Caki2 (cell line): ENCODE results near the gene ARHGEF28. TPM values are rescaled to one million over a fixed set of nuclear protein-coding genes. Genes with fewer than 3 reads are reported as not detected.

Experiments used
- DNase-seq: peaks from one replicate; pipeline ENCODE4 v3.0.0-alpha.2; 2015; ENCODE audit warnings: low read depth
- in situ Hi-C: cut with HindIII; loops from 2 replicates; pipeline ENCODE4 v1.10.0; 2016; ENCODE audit warnings: low sequenced_read_pairs, low pct_unique_long_range_greater_than_20kb, mixed read lengths
- total RNA-seq: library from RNA; depleted of rRNA; stranded (reverse); fragments of >200 nt; shearing (Covaris generic); gene quantifications from 2 replicates; pipeline ENCODE4 v1.2.3, GENCODE V29; 2014; ENCODE audit warnings: low replicate concordance; rRNA removed

Gene ARHGEF28
- total RNA-seq = 11.2 and 26.6 TPM in 2 replicates

GRCh38 chr5:73625944-73626811, at the start of gene ARHGEF28:
ARHGEF28 (plus strand) TSS chr5:73626196; CDS start chr5:73684852, 58,656 bp downstream.
- in situ Hi-C loops = no loop called here
- peak; percentile 71 for DNase-seq

DNA sequence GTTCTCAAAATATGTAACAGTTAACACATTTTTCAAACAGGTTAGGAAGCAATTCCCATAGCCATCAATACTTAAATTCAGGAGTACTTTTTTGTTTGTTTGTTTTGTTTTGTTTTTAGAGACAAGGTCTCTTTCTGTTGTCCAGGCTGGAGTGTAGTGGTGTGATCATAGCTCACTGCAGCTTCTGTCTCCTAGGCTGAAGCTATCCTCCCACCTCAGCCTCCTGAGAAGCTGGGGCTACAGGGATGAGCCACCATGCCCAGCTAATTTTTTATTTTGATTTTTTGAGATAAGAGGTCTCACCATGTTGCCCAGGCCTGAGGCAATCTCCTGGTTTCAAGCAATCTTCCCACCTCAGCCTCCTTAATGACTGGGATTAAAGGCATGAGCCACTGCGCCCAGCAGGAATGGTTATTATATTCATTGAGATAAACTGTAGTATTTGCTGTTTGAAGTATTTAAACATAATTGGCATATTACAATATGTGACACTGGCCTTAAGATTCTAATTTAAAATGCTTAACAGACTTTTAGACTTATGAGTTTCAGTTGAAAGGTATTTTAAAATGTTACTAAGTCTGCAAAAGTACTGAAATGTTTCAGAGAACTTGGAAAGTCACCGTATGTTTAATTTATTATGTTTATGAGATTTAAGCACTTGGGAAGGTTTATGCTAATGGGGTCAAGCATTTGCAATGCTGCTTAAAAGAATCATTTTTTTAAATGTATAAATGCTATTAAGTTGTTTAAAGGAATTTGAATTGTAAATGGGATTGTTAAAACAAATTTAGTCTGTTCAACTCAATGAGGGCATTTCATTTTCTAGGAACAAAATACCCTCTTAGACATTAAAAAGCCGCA, 43.5 kb upstream of the ARHGEF28 start:
- in situ Hi-C loops = no loop called here
- no peak for DNase-seq

DNA sequence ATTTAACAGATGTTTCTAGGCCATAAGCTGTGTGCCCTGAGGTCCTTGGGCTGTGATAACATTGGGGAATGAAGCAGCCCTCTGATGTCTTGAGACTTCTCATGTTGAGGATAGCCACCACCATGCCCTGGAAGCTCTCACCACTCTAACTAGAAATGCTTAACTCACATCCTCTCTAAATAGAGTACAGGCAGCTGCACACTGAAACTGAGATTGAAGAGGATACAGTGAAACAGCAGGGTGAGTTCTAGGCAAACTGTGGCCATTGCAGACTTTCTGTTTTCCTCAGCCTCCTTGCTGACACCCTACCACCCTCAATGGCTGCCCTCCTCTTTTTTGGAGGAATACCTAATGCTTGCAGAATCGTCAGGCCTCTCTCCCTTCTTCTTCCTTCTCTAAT, 38.1 kb upstream of the ARHGEF28 start:
- in situ Hi-C loops = no loop called here
- no peak for DNase-seq

- in situ Hi-C loops = no loop called here
- peak; percentile 49 for DNase-seq
Measured at GRCh38 chr5:73591102-73591695, 34.8 kb upstream of the ARHGEF28 start.

- peak; percentile 9 for DNase-seq
- in situ Hi-C loops = no loop called here
Measured at GRCh38 chr5:73591698-73592501, 34.1 kb upstream of the ARHGEF28 start.

DNA sequence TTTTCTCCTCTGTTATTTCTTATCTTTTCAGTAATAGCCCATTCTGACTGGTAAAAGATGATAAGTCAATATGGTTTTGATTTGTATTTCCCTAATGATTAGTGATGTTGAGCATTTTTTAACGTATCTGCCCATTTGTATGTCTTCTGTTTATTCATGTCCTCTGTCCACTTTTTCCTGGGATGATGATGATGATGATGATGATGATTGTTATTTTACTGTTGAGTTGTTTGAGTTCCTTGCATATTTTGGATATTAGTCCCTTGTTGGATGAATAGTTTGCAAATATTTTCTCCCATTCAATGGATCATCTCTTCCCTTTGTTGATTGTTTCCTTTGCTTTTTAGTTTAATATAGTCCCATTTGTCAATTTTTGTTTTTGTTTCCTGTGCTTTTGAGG, 33.4 kb upstream of the ARHGEF28 start:
- no peak for DNase-seq
- in situ Hi-C loops = no loop called here

DNA sequence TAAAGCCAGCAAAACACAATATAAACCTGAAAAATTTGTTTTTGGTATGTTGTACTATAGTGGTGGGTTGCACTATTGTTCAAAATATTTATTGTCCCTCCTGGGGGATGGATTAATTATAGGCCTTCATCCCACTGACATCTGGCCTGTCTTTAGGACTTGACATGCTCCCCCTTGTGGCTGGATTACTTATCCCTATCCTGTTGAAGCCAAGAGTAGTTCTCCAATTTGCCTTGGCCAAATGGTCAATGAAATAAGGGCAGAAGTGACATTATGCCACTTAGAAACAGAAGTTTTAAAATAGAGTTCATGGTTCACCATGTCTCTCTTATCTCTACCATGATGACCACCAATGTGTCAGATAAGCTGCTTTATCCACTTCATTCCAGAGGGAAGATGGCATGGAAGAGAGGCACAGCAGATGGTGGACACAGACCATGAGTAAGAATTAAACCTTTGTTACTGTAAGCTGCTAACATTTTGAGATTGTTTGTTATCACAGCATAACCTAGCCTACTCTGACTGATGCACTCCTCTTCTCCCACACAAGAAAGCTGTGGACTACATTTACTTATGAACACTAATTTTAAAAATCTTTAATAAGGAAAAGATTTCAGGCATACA, 29.2 kb upstream of the ARHGEF28 start:
- peak; percentile 6 for DNase-seq
- in situ Hi-C loops = no loop called here

- in situ Hi-C loops = no loop called here
Measured at GRCh38 chr5:73599380-73599779, 26.6 kb upstream of the ARHGEF28 start.

GRCh38 chr5:73603998-73604397, 22.0 kb upstream of the ARHGEF28 start:
- in situ Hi-C loops = no loop called here
- DNase-seq = no peak

More at GRCh38 chr5:73599380-73599779, 26.6 kb upstream of the ARHGEF28 start:
- no peak for DNase-seq

- no peak for DNase-seq
- in situ Hi-C loops = no loop called here
Measured at GRCh38 chr5:73605223-73606087, 20.5 kb upstream of the ARHGEF28 start.

- DNase-seq = no peak
- in situ Hi-C loops = no loop called here
Measured at GRCh38 chr5:73606206-73606753, 19.7 kb upstream of the ARHGEF28 start.

- no peak for DNase-seq
- in situ Hi-C loops = no loop called here
Measured at GRCh38 chr5:73607228-73607627, 18.8 kb upstream of the ARHGEF28 start.

DNA sequence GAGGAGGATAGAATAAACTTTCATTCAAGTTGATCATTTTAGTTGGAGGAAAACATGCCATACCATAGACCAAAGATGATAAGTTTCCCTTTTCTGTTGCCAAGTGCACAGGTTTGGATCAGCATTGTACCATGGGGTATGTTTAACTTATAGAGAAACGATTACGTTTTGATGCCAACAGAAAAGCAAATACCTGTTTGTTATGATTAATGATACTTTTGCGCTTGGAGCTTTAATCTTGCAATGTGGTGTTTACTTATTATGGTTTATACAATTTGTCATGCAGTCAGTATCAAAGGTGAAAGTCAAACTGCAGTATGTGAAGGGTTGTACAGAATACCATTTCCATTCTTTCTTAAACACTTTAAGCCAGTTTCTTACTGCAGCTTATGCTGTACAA, 13.2 kb upstream of the ARHGEF28 start:
- no peak for DNase-seq
- in situ Hi-C loops = no loop called here

DNA sequence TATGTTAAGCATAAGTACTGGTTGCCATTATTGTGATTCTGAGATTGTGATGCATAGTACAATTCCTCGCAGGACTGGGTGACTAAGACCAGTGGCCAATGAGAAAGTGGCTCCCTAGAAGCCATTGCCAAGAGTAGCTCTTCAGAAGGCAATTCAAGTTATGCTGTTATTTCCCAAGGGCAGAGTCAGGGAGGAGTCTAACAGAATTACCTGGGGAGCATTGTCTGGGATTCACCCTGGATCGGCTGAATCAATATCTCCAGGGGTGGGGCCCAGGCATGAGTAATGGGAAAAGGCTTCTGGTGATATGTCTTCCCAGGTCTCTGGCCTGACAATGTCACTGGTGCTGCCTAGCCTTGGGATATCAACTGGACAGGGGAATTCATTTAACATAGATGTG, 10.9 kb upstream of the ARHGEF28 start:
- in situ Hi-C loops = no loop called here
- no peak for DNase-seq

DNA sequence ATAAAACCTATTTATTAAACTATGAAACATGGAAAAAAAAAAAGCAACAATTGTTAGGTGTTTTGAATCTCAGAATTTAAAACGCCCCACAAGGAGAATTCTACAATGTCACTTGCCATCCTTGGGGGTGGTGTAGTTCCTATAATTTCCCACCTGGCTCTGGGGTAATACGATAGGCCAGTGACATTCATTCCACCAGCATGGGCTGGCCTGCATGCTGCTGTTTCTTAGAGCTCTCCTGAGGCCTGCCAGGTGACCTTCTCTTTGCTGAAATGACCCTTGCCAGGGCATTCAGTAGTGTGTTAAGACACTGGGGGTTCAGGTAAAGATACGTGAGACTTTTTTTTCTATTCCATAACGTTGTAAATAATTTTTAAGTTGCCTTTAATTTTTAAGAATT, 10.0 kb upstream of the ARHGEF28 start:
- DNase-seq = no peak
- in situ Hi-C loops = no loop called here

- in situ Hi-C loops = no loop called here
- no peak for DNase-seq
Measured at GRCh38 chr5:73617510-73618279, 8.3 kb upstream of the ARHGEF28 start.
